H9 (cell line): Measurements from ENCODE around the gene AK8. TPM values are rescaled to one million over a fixed set of nuclear protein-coding genes. Genes with fewer than 3 reads are reported as not detected.

Source experiments
- DNase-seq: peaks from one replicate; pipeline ENCODE4 v3.0.0-alpha.2; 2017
- H2AFZ ChIP-seq: one replicate; pipeline ENCODE4 v1.6.1; 2013; ENCODE audit warnings: mild to moderate bottlenecking, low read length, control low read depth, moderate library complexity
- H2AK5ac ChIP-seq: 2 replicates; pipeline ENCODE4 v1.6.1; 2013; ENCODE audit warnings: low read length, control low read depth, mixed read lengths; ENCODE audit not compliant: insufficient read length
- H2BK120ac ChIP-seq: one replicate; pipeline ENCODE4 v1.6.1; 2013; ENCODE audit warnings: low read depth, mild to moderate bottlenecking, low read length, control low read depth, inconsistent platforms; ENCODE audit not compliant: poor library complexity, severe bottlenecking
- H2BK12ac ChIP-seq: 2 replicates; pipeline ENCODE4 v1.6.1; 2013; ENCODE audit warnings: low read length, control low read depth, mixed read lengths, low read depth; ENCODE audit not compliant: insufficient read length
- H2BK15ac ChIP-seq: 2 replicates; pipeline ENCODE4 v1.6.1; 2013; ENCODE audit warnings: low read depth, low read length, control low read depth
- H2BK20ac ChIP-seq: one replicate; pipeline ENCODE4 v1.6.1; 2013; ENCODE audit warnings: low read depth, mild to moderate bottlenecking, low read length, control low read depth, inconsistent platforms; ENCODE audit not compliant: poor library complexity, severe bottlenecking
- H2BK5ac ChIP-seq: 2 replicates; pipeline ENCODE4 v1.6.1; 2013; ENCODE audit warnings: low read length, control low read depth, mixed read lengths; ENCODE audit not compliant: insufficient read length
- H3K14ac ChIP-seq: 2 replicates; pipeline ENCODE4 v1.6.1; 2013; ENCODE audit warnings: low read length, control low read depth; ENCODE audit not compliant: insufficient read depth
- H3K18ac ChIP-seq: 2 replicates; pipeline ENCODE4 v1.6.1; 2013; ENCODE audit warnings: low read depth, mild to moderate bottlenecking, mixed read lengths, low read length, control low read depth; ENCODE audit not compliant: insufficient read length
- H3K23ac ChIP-seq: 2 replicates; pipeline ENCODE4 v1.6.1; 2013; ENCODE audit warnings: low read length, control low read depth, mixed read lengths, low read depth; ENCODE audit not compliant: insufficient read length
- H3K23me2 ChIP-seq: 2 replicates; pipeline ENCODE4 v1.6.1; 2013; ENCODE audit warnings: low read depth, mild to moderate bottlenecking, mixed read lengths, low read length, control low read depth; ENCODE audit not compliant: insufficient read length, poor library complexity, severe bottlenecking
- H3K27ac ChIP-seq: 2 replicates; pipeline ENCODE4 v1.5.1; 2013; ENCODE audit warnings: low read length, control low read depth, mixed read lengths, low read depth; ENCODE audit not compliant: insufficient read length
- H3K27me3 ChIP-seq: 2 replicates; pipeline ENCODE4 v1.6.1; 2013; ENCODE audit warnings: low read length, control low read depth, inconsistent platforms; ENCODE audit not compliant: insufficient read depth
- H3K4ac ChIP-seq: 2 replicates; pipeline ENCODE4 v1.6.1; 2013; ENCODE audit warnings: low read depth, mild to moderate bottlenecking, control low read depth, inconsistent platforms, low read length, moderate library complexity
- H3K4me1 ChIP-seq: 2 replicates; pipeline ENCODE4 v1.6.1; 2013; ENCODE audit warnings: low read length, control low read depth, inconsistent platforms; ENCODE audit not compliant: insufficient read depth
- H3K4me2 ChIP-seq: 2 replicates; pipeline ENCODE4 v1.6.1; 2013; ENCODE audit warnings: low read length, control low read depth, mixed read lengths; ENCODE audit not compliant: insufficient read length, insufficient read depth
- H3K56ac ChIP-seq: 2 replicates; pipeline ENCODE4 v1.6.1; 2013; ENCODE audit warnings: low read depth, mild to moderate bottlenecking, mixed read lengths, low read length, control low read depth; ENCODE audit not compliant: insufficient read length
- H3K79me1 ChIP-seq: 2 replicates; pipeline ENCODE4 v1.6.1; 2013; ENCODE audit warnings: low read depth, mild to moderate bottlenecking, moderate library complexity, low read length, control low read depth, inconsistent platforms; ENCODE audit not compliant: insufficient read depth, poor library complexity, severe bottlenecking
- H3K79me2 ChIP-seq: 2 replicates; pipeline ENCODE4 v1.6.1; 2013; ENCODE audit warnings: low read length, control low read depth, inconsistent platforms; ENCODE audit not compliant: insufficient read depth
- H3K9ac ChIP-seq: 2 replicates; pipeline ENCODE4 v1.6.1; 2013; ENCODE audit warnings: low read length, control low read depth, mixed read lengths; ENCODE audit not compliant: insufficient read length; ENCODE audit errors: extremely low read depth
- H3K9me3 ChIP-seq: one replicate; pipeline ENCODE4 v1.6.1; 2013; ENCODE audit warnings: low read depth, low read length, inconsistent platforms; ENCODE audit not compliant: control insufficient read depth
- H3T11ph ChIP-seq: one replicate; pipeline ENCODE4 v1.6.1; 2013; ENCODE audit warnings: mild to moderate bottlenecking, low read length, control low read depth, inconsistent platforms
- H4K20me1 ChIP-seq: one replicate; pipeline ENCODE4 v1.6.1; 2013; ENCODE audit not compliant: control insufficient read depth, insufficient read length, insufficient read depth
- H4K5ac ChIP-seq: 2 replicates; pipeline ENCODE4 v1.6.1; 2013; ENCODE audit warnings: low read depth, mild to moderate bottlenecking, mixed read lengths, low read length, control low read depth; ENCODE audit not compliant: insufficient read length
- H4K8ac ChIP-seq: replicated peaks from 2 replicates; pipeline ENCODE4 v1.6.1; 2013; ENCODE audit warnings: low read length, control low read depth, mixed read lengths, low read depth; ENCODE audit not compliant: insufficient read length
- H4K91ac ChIP-seq: 2 replicates; pipeline ENCODE4 v1.6.1; 2013; ENCODE audit warnings: low read depth, mild to moderate bottlenecking, moderate library complexity, mixed read lengths, low read length, control low read depth; ENCODE audit not compliant: insufficient read length
- H3K27ac Mint-ChIP-seq, 3 experiments: 2 replicates in 2 of 3; 3 replicates in 1 of 3; pipeline ENCODE4 v1.8.0; 2020 to 2021; ENCODE audit warnings: mixed read lengths in 3 of 3, mild to moderate bottlenecking in 1 of 3, moderate library complexity in 1 of 3
- H3K27me3 Mint-ChIP-seq: 2 replicates; pipeline ENCODE4 v1.8.0; 2021; ENCODE audit warnings: low read depth, mild to moderate bottlenecking, moderate library complexity, mixed read lengths
- H3K36me3 Mint-ChIP-seq, 3 experiments: 2 replicates in 2 of 3; 3 replicates in 1 of 3; pipeline ENCODE4 v1.8.0; 2020 to 2021; ENCODE audit warnings: low read depth in 3 of 3, mixed read lengths in 3 of 3; ENCODE audit not compliant: insufficient read depth in 1 of 3
- H3K4me1 Mint-ChIP-seq, 2 experiments: 2 replicates each; pipeline ENCODE4 v1.8.0; 2020; ENCODE audit warnings: mixed read lengths in 2 of 2
- H3K4me3 Mint-ChIP-seq, 2 experiments: 2 replicates in 1 of 2; 3 replicates in 1 of 2; pipeline ENCODE4 v1.8.0; 2020 to 2021; ENCODE audit warnings: mild to moderate bottlenecking in 2 of 2, mixed read lengths in 2 of 2, moderate library complexity in 1 of 2
- H3K9me3 Mint-ChIP-seq, 2 experiments: 2 replicates in 1 of 2; 3 replicates in 1 of 2; pipeline ENCODE4 v1.8.0; 2020; ENCODE audit warnings: mild to moderate bottlenecking in 2 of 2, mixed read lengths in 2 of 2, moderate library complexity in 1 of 2
- CTCF ChIP-seq: fragments of 200-600 bp; sonication (generic); conservative IDR thresholded peaks from 3 replicates; pipeline ENCODE4 v1.8.0; 2021; ENCODE audit warnings: antibody characterized with exemption, mild to moderate bottlenecking
- WGBS: extraction: QIAGEN DNeasy Blood & Tissue Kit; methylation state at CpG from one replicate; pipeline ENCODE4 v1.1.7; 2013; ENCODE audit warnings: missing lambda C conversion rate, low lambda C conversion rate, mixed read lengths; ENCODE audit not compliant: insufficient read length; ENCODE audit errors: extremely low coverage; 5-methylcytosine and 5-hydroxymethylcytosine counted together
- total RNA-seq: library from RNA; stranded (reverse); gene quantifications from 2 replicates; pipeline ENCODE4 v1.2.1, GENCODE V29; 2021

AK8 gene
- total RNA-seq, 1 experiment from 2014 or later: 0.44 TPM

DNA sequence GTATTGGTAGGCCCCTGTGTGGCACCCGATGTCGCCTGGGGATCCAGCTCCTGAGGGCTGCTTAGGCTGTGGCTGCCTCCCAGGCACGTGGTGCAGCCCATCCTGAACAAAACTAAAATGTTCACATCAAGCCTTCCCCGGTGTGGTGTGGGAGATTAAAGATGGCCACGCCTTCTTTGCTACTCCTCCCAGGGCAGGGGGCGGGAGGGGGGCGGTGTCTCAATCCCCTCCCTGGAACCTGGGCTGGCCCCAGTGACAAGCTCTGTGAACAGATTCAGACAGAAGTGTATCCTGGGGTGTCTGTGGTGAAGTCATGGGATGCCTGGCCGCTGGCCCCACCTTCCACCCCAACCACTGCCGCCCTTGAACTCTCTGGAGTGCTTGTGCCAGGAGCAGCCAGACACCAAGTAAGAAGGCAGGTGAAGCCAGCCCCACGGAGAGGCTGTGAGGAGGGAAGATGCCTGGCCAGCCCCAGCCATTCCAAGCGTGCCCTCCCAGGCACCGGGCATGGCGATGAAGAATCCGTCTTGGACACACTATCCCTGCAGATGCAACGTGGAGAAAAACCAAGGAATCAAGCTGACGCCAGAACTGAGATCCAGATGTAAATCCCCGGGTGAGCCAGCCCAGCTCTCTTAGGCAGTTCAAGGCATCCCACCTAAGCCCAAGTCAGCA, 75.8 kb downstream of the AK8 start:
- Mint-ChIP-seq H3K9me3 (peaks cover 0 to 4% of the 10 kb centered on the region in 2 experiments; a peak in 2 of 5 replicates), H3K4me1 (peaks cover 30 to 31% of the 10 kb centered on the region in 2 experiments), H3K4me3 (no peak overlapping the region), H3K36me3 (no peaks in the 10 kb centered on the region), H3K27ac (peak overlapping the region in 1 of 3 experiments; percentile 13; a peak in 1 of 7 replicates), H3K27me3 (peaks cover 36% of the 10 kb centered on the region)
- Histone ChIP-seq H3K27ac (no peak overlapping the region), H2BK5ac (no peak overlapping the region), H2BK120ac (no peak overlapping the region), H3K56ac (no peak overlapping the region), H3K4ac (no peak overlapping the region), H4K5ac (no peak overlapping the region), H4K20me1 (no peaks in the 10 kb centered on the region), H2BK15ac (no peak overlapping the region), H3K79me2 (no peaks in the 10 kb centered on the region), H3K27me3 (peaks cover 2% of the 10 kb centered on the region; the same call in 1 of the 2 replicates), H4K8ac (no peak overlapping the region), H3K4me2 (no peak overlapping the region), H3K4me1 (peaks cover 2% of the 10 kb centered on the region; the same call in 1 of the 2 replicates), H3T11ph (no peak overlapping the region), H4K91ac (no peak overlapping the region), H3K9ac (no peak overlapping the region), H3K79me1 (no peaks in the 10 kb centered on the region), H3K23ac (no peak overlapping the region), H3K14ac (no peak overlapping the region; the same call in 1 of the 2 replicates), H2BK20ac (no peak overlapping the region), H3K18ac (no peak overlapping the region), H3K23me2 (no peaks in the 10 kb centered on the region), H3K9me3 (no peaks in the 10 kb centered on the region), H2AK5ac (no peak overlapping the region), H2AFZ (no peak overlapping the region), H2BK12ac (no peak overlapping the region)
- no peak for DNase-seq
- TF ChIP-seq CTCF: no peak
- WGBS: no CpG with 5 or more reads among the region's 17 CpGs
